Measurements from ENCODE around the gene B3GNT8. TPM values are rescaled to one million over a fixed set of nuclear protein-coding genes. Genes with fewer than 3 reads are reported as not detected.
A peak's percentile ranks its signal among the peaks of the same experiment; 100 is the strongest.

B3GNT8 gene
- total RNA-seq, 2 donors from 2014 or later, result 3.6 to 9.1 TPM

GRCh38 chr19:41422456-41422855 is 4.7 kb downstream of the B3GNT8 start:
- ATAC-seq (no peak), DNase-seq (no peak)
- WGBS, 2 donors, result 84 to 85% methylated on average over 17 to 18 of the region's 18 CpGs
- peaks cover 0 to 32% of the 10 kb centered on the region in 2 donors for H3K36me3 ChIP-seq (replicated peaks in 1 of 2; ENCODE audit: insufficient read depth in 1 of 2, low read depth in 2 of 2)
- no peaks in the 10 kb centered on the region for H3K4me1 ChIP-seq
- H3K4me3 ChIP-seq, result no peak overlapping the region
- H3K27ac ChIP-seq, result no peak overlapping the region
- intact Hi-C loops (cut with DNase I), result no loop called here
- no peaks in the 10 kb centered on the region for H3K9me3 ChIP-seq
- TF ChIP-seq, protein P1, sequence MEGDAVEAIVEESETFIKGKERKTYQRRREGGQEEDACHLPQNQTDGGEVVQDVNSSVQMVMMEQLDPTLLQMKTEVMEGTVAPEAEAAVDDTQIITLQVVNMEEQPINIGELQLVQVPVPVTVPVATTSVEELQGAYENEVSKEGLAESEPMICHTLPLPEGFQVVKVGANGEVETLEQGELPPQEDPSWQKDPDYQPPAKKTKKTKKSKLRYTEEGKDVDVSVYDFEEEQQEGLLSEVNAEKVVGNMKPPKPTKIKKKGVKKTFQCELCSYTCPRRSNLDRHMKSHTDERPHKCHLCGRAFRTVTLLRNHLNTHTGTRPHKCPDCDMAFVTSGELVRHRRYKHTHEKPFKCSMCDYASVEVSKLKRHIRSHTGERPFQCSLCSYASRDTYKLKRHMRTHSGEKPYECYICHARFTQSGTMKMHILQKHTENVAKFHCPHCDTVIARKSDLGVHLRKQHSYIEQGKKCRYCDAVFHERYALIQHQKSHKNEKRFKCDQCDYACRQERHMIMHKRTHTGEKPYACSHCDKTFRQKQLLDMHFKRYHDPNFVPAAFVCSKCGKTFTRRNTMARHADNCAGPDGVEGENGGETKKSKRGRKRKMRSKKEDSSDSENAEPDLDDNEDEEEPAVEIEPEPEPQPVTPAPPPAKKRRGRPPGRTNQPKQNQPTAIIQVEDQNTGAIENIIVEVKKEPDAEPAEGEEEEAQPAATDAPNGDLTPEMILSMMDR (IDR thresholded peaks at IDR 0.05), result no peak
- TF ChIP-seq POLR2A (IDR thresholded peaks at IDR 0.05), result no peak
- H3K27me3 ChIP-seq, result no peaks in the 10 kb centered on the region

DNA sequence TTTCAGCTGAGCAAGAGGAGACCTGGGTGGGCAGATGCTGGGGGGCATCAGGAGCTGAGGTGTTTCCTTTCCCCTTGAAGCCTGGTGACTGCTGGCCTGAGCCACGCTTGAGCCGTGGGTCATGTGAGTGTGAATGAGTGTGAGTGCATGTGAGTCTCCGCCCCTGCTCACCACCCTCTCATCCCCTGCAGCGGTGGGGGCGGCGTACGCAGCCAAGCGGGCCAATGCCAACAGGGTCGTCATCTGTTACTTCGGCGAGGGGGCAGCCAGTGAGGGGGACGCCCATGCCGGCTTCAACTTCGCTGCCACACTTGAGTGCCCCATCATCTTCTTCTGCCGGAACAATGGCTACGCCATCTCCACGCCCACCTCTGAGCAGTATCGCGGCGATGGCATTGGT is 5.2 kb downstream of the B3GNT8 start:
- DNase-seq, result no peak
- Histone ChIP-seq H3K4me3 (no peak overlapping the region), H3K27me3 (no peaks in the 10 kb centered on the region), H3K9me3 (no peaks in the 10 kb centered on the region), H3K27ac (no peak overlapping the region), H3K36me3 (replicated peaks in 1 of 2; ENCODE audit: insufficient read depth in 1 of 2, low read depth in 2 of 2) (peaks cover 0 to 32% of the 10 kb centered on the region in 2 donors), H3K4me1 (no peaks in the 10 kb centered on the region)
- no peak for ATAC-seq
- TF ChIP-seq, protein P1 (IDR thresholded peaks at IDR 0.05), result no peak
- no peak for TF ChIP-seq POLR2A (IDR thresholded peaks at IDR 0.05)
- intact Hi-C loops (cut with DNase I), result no loop called here
- WGBS, 2 donors, result 91 to 100% methylated on average over 8 to 20 of the region's 20 CpGs

DNA sequence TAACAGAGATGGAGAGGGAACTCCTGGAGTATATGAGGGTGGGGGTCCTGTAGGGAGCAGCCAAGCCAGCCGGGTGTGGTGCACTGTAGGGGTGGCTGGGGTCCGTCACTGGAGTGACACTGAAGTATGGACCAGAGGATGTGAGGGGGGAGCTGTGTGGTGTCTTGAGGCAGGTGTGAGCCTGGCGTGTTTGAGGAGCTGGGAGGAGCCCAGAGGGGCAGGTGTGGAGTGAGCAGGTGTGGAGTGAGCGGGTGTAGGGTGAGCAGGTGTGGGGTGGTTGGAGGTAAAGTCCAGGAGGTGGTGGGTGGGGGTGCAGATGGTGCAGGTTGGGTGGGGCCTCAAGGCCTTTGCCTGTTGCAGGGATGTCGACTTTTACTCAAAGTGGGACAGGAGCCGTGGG is 5.9 kb downstream of the B3GNT8 start:
- H3K27ac ChIP-seq, result no peak overlapping the region
- H3K9me3 ChIP-seq, result no peaks in the 10 kb centered on the region
- DNase-seq (no peak), ATAC-seq (no peak)
- no peaks in the 10 kb centered on the region for H3K4me1 ChIP-seq
- peaks cover 0 to 33% of the 10 kb centered on the region in 2 donors for H3K36me3 ChIP-seq (replicated peaks in 1 of 2; ENCODE audit: insufficient read depth in 1 of 2, low read depth in 2 of 2)
- H3K27me3 ChIP-seq, result no peaks in the 10 kb centered on the region
- TF ChIP-seq, protein P1 (IDR thresholded peaks at IDR 0.05), result no peak
- no peak for TF ChIP-seq POLR2A (IDR thresholded peaks at IDR 0.05)
- no peak overlapping the region for H3K4me3 ChIP-seq
- intact Hi-C loops (cut with DNase I), result no loop called here
- 83 to 84% methylated on average over 6 of the region's 6 CpGs for WGBS, 2 donors

- H3K4me1 ChIP-seq, result no peaks in the 10 kb centered on the region
- H3K4me3 ChIP-seq, result no peak overlapping the region
- H3K27me3 ChIP-seq, result no peaks in the 10 kb centered on the region
- DNase-seq, result peak in 1 of 4 donors; percentile 57
- no peak for ATAC-seq
- TF ChIP-seq, protein P1 (IDR thresholded peaks at IDR 0.05), result no peak
- no peak for TF ChIP-seq POLR2A (IDR thresholded peaks at IDR 0.05)
- peaks cover 1 to 33% of the 10 kb centered on the region in 2 donors for H3K36me3 ChIP-seq (replicated peaks in 1 of 2; ENCODE audit: insufficient read depth in 1 of 2, low read depth in 2 of 2)
- WGBS, 2 donors, result 68 to 86% methylated on average over 8 of the region's 8 CpGs
- no peaks in the 10 kb centered on the region for H3K9me3 ChIP-seq
- intact Hi-C loops (cut with DNase I), result no loop called here
- peak overlapping the region in 2 of 4 donors; percentile 4 to 38 for H3K27ac ChIP-seq
Observed at GRCh38 chr19:41420101-41420880, 6.9 kb downstream of the B3GNT8 start.

Data from body of pancreas (tissue), 4 donors.